SK-N-SH (cell line): Measurements from ENCODE around the gene ADIPOR2. TPM values are rescaled to one million over a fixed set of nuclear protein-coding genes. Genes with fewer than 3 reads are reported as not detected.

Experiments used
- CTCF ChIA-PET: fragments of 300-600, 350-600 bp; formaldehyde crosslinking; extraction: SDS; loops from one replicate; lab custom pipeline; 2021; lab: Yijun Ruan, JAX
- POLR2A ChIA-PET: fragments of 350-600 bp; sonication (Branson Sonifier 250); formaldehyde crosslinking; extraction: SDS; loops from one replicate; lab custom pipeline; 2020; ENCODE audit warnings: antibody characterized with exemption, inconsistent platforms; lab: Yijun Ruan, JAX
- DNase-seq: peaks from one replicate; pipeline ENCODE4 v3.0.0; 2012
- H2AFZ ChIP-seq: fragments of 200-600 bp; sonication (generic); 2 replicates; pipeline ENCODE4 v1.8.1; 2016; ENCODE audit warnings: antibody characterized with exemption, mild to moderate bottlenecking, low read depth
- H3F3A ChIP-seq: fragments of 200-600 bp; sonication (generic); replicated peaks from 2 replicates; pipeline ENCODE3; 2016; ENCODE audit warnings: antibody characterized with exemption, mild to moderate bottlenecking; ENCODE audit not compliant: insufficient read depth
- H3K27ac ChIP-seq, 2 experiments: fragments of 200-500 bp in 1 of 2; fragments of 200-600 bp in 1 of 2; sonication (Bioruptor generic) in 1 of 2; sonication (generic), shearing (Covaris generic) in 1 of 2; 2 replicates each; pipeline versions ENCODE4 v1.5.1 to v1.6.1; 2014 to 2016; ENCODE audit warnings: low read depth in 2 of 2, inconsistent platforms in 1 of 2, low read length in 1 of 2, mild to moderate bottlenecking in 1 of 2, mixed read lengths in 1 of 2
- H3K27me3 ChIP-seq: fragments of 200-600 bp; sonication (generic), shearing (Covaris generic); 2 replicates; pipeline ENCODE4 v1.6.1; 2016; ENCODE audit warnings: mixed run types; ENCODE audit not compliant: insufficient read depth
- H3K36me3 ChIP-seq, 2 experiments: fragments of 200-500 bp in 1 of 2; fragments of 200-600 bp in 1 of 2; sonication (Bioruptor generic) in 1 of 2; sonication (generic) in 1 of 2; replicated peaks in 1 of 2; 2 replicates each; pipeline versions ENCODE3 to v1.5.1; 2014 to 2016; ENCODE audit warnings: low read length in 1 of 2, mild to moderate bottlenecking in 1 of 2; ENCODE audit not compliant: insufficient read depth in 2 of 2, control insufficient read depth in 1 of 2
- H3K4me1 ChIP-seq, 2 experiments: fragments of 200-500 bp in 1 of 2; fragments of 200-600 bp in 1 of 2; sonication (Bioruptor generic) in 1 of 2; sonication (generic), shearing (Covaris generic) in 1 of 2; 2 replicates each; pipeline versions ENCODE4 v1.5.1 to v1.6.1; 2014 to 2016; ENCODE audit warnings: low read depth in 1 of 2, low read length in 1 of 2, mixed run types in 1 of 2; ENCODE audit not compliant: insufficient read depth in 2 of 2, control insufficient read depth in 1 of 2
- H3K4me2 ChIP-seq: fragments of 200-600 bp; sonication (generic), shearing (Covaris generic); 2 replicates; pipeline ENCODE4 v1.6.1; 2017; ENCODE audit warnings: mixed run types
- H3K4me3 ChIP-seq, 2 experiments: fragments of 200-500 bp in 1 of 2; fragments of 200-600 bp in 1 of 2; sonication (Bioruptor generic) in 1 of 2; sonication (generic), shearing (Covaris generic) in 1 of 2; 2 replicates each; pipeline versions ENCODE4 v1.5.1 to v1.8.1; 2014 to 2016; ENCODE audit warnings: low read depth in 2 of 2, inconsistent platforms in 1 of 2, low read length in 1 of 2, mild to moderate bottlenecking in 1 of 2, mixed read lengths in 1 of 2, moderate library complexity in 1 of 2
- H3K79me2 ChIP-seq: fragments of 200-600 bp; sonication (generic); 2 replicates; pipeline ENCODE4 v1.8.1; 2017; ENCODE audit warnings: mild to moderate bottlenecking; ENCODE audit not compliant: insufficient read depth
- H3K9ac ChIP-seq: fragments of 200-600 bp; sonication (generic); 2 replicates; pipeline ENCODE4 v1.6.1; 2017; ENCODE audit warnings: mixed run types
- H3K9me2 ChIP-seq: fragments of 200-600 bp; sonication (generic); 2 replicates; pipeline ENCODE4 v1.6.1; 2017; ENCODE audit warnings: mixed run types
- H3K9me3 ChIP-seq: fragments of 200-600 bp; sonication (generic); 2 replicates; pipeline ENCODE4 v1.6.1; 2017; ENCODE audit warnings: mixed run types, mild to moderate bottlenecking, moderate library complexity
- H4K20me1 ChIP-seq: fragments of 200-600 bp; sonication (generic); 2 replicates; pipeline ENCODE4 v1.6.1; 2017; ENCODE audit warnings: mild to moderate bottlenecking, mixed run types; ENCODE audit not compliant: insufficient read depth
- CHD2 ChIP-seq: fragments of 150-350 bp; IDR thresholded peaks from 2 replicates; pipeline ENCODE4 v1.6.1; 2018; ENCODE audit warnings: low read length; ENCODE audit not compliant: partially characterized antibody
- ELF1 ChIP-seq: IDR thresholded peaks from 2 replicates; pipeline ENCODE4 v1.4.0; 2012
- EP300 ChIP-seq, 2 experiments: IDR thresholded peaks; 2 replicates each; pipeline versions ENCODE4 v1.4.0 to v1.6.1; 2012; ENCODE audit warnings: borderline replicate concordance in 1 of 2, low read depth in 1 of 2, low read length in 1 of 2
- FOSL2 ChIP-seq: IDR thresholded peaks from 2 replicates; pipeline ENCODE4 v1.4.0; 2012; ENCODE audit warnings: low read depth, mild to moderate bottlenecking, moderate library complexity, borderline replicate concordance
- FOXJ3 ChIP-seq: sonication (generic); formaldehyde crosslinking; IDR thresholded peaks from 2 replicates; pipeline ENCODE4 v1.5.1; 2020; ENCODE audit warnings: mild to moderate bottlenecking, missing genetic modification reagents
- JUND ChIP-seq: IDR thresholded peaks from 2 replicates; pipeline ENCODE4 v1.4.0; 2012
- MEF2A ChIP-seq: IDR thresholded peaks from 2 replicates; pipeline ENCODE4 v1.4.0; 2012; ENCODE audit warnings: low read depth, borderline replicate concordance
- MXI1 ChIP-seq: IDR thresholded peaks from 2 replicates; pipeline ENCODE4 v1.6.1; 2012; ENCODE audit warnings: mild to moderate bottlenecking, low read depth, low read length, improper control_type of control experiment
- NRF1 ChIP-seq: IDR thresholded peaks from 2 replicates; pipeline ENCODE4 v1.6.1; 2012; ENCODE audit warnings: low read depth, mild to moderate bottlenecking, low read length
- RCOR1 ChIP-seq: fragments of 150-350 bp; IDR thresholded peaks from 2 replicates; pipeline ENCODE4 v1.6.1; 2017; ENCODE audit warnings: antibody characterized with exemption, low read length
- RFX5 ChIP-seq: IDR thresholded peaks from 2 replicates; pipeline ENCODE4 v1.6.1; 2012; ENCODE audit warnings: mild to moderate bottlenecking, improper control_type of control experiment, low read length
- SMC3 ChIP-seq: IDR thresholded peaks from 2 replicates; pipeline ENCODE4 v1.6.1; 2012; ENCODE audit warnings: low read depth, low read length, improper control_type of control experiment
- TAF1 ChIP-seq: IDR thresholded peaks from 2 replicates; pipeline ENCODE4 v1.6.1; 2012; ENCODE audit warnings: low read depth, mild to moderate bottlenecking, low read length, moderate library complexity, borderline replicate concordance
- TCF12 ChIP-seq: IDR thresholded peaks from 2 replicates; pipeline ENCODE4 v1.4.0; 2012
- TEAD4 ChIP-seq: IDR thresholded peaks from 2 replicates; pipeline ENCODE4 v1.4.0; 2012; ENCODE audit warnings: mild to moderate bottlenecking, borderline replicate concordance; ENCODE audit not compliant: insufficient read depth
- YY1 ChIP-seq: IDR thresholded peaks from 2 replicates; pipeline ENCODE4 v1.4.0; 2012; ENCODE audit warnings: low read depth, mild to moderate bottlenecking
- WGBS: methylation state at CpG from one replicate; pipeline ENCODE4 v1.1.6; 2017; ENCODE audit warnings: low lambda C conversion rate; 5-methylcytosine and 5-hydroxymethylcytosine counted together
- polyA plus RNA-seq, 3 experiments: library from polyadenylated mRNA; depleted of rRNA; stranded (reverse); fragments of >200 nt; gene quantifications; 2 replicates each; pipeline ENCODE4 v1.2.3, GENCODE V29; 2012
- TF ChIP-seq, protein P1 (sequence below): IDR thresholded peaks from 2 replicates; pipeline ENCODE4 v1.4.0; 2012; ENCODE audit warnings: low read depth, borderline replicate concordance
- TF ChIP-seq, protein P2 (sequence below): fragments of 150-350 bp; IDR thresholded peaks from 2 replicates; pipeline ENCODE4 v1.6.1; 2017; ENCODE audit warnings: antibody characterized with exemption, low read length, low read depth, borderline replicate concordance
- TF ChIP-seq, protein P3 (sequence below): fragments of 150-350 bp; IDR thresholded peaks from 2 replicates; pipeline ENCODE4 v1.6.1; 2016; ENCODE audit warnings: mild to moderate bottlenecking, low read depth, low read length
- TF ChIP-seq, protein P4 (sequence below): fragments of 200-600 bp; sonication (generic); IDR thresholded peaks from 2 replicates; pipeline ENCODE4 v1.6.1; 2017; ENCODE audit warnings: antibody characterized with exemption, mild to moderate bottlenecking, moderate library complexity

ADIPOR2 gene
- polyA plus RNA-seq, 1 of the 3 experiments (the other 2 are of a cell fraction) = 17.1 TPM

DNA sequence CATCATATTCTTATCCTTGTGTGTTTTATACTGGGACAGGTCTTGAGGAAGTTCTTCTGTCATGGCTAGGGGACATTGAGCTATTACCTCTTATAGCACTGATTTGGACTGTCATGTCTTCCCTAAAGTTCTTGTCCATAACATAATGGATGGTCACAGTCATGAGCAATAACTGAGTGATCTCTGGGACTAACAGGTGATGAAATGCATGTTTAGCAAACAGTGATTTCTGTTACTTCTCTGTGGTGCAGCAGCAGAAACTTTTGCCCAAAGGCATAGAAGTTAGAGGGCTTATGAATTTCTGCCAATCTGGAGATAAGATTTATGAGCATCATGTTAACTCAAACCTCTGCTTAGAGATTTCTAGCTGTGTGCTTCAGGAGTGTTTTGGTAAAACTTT is 5.9 kb downstream of the ADIPOR2 start:
- Histone ChIP-seq H3K27me3 (no peaks in the 10 kb centered on the region), H3K4me1 (no peaks in the 10 kb centered on the region; a peak in 2 of 4 replicates), H3K36me3 (peaks cover 5 to 21% of the 10 kb centered on the region in 2 experiments), H3K4me2 (no peak overlapping the region), H3K9me2 (no peaks in the 10 kb centered on the region), H3K27ac (no peak overlapping the region), H3F3A (peaks cover 5% of the 10 kb centered on the region), H3K9me3 (no peaks in the 10 kb centered on the region), H3K9ac (no peak overlapping the region), H2AFZ (no peak overlapping the region), H3K79me2 (peaks cover 95% of the 10 kb centered on the region), H3K4me3 (no peak overlapping the region), H4K20me1 (peaks cover 36% of the 10 kb centered on the region)
- no peak for DNase-seq
- TF ChIP-seq YY1 (no peak), NRF1 (no peak)
- ChIA-PET POLR2A (interaction anchor here (1.6 kb wide), 1 partner anchor 9 kb away, joined by 3 read pairs; no protein-coding TSS in a partner anchor), CTCF (interaction anchor here (1.2 to 3.9 kb wide), 6 partner anchors 43 to 243 kb away, joined by 3 to 25 read pairs (median 4); no protein-coding TSS in a partner anchor)

DNA sequence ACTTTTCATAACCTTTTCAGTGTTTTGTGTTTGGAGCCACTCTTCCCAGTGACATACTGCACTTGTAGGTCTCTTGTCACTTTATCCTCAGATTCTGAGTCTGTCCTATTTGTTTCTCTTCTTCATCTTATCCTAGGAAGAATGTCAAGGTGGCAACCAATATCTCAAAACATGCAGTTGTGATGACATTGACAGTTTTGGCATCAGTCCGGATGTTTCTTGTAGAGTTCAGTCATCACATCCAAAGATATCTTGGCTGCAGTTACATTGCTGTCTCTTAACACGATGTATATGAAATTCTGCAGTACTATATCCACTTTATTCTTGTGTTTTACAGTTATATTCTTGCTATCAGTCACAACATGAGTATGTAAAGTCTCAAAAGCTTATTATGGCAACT is 6.4 kb downstream of the ADIPOR2 start:
- Histone ChIP-seq H3K9me3 (no peaks in the 10 kb centered on the region), H3K9ac (no peak overlapping the region), H3K36me3 (peaks cover 5 to 21% of the 10 kb centered on the region in 2 experiments), H3K9me2 (no peaks in the 10 kb centered on the region), H3K79me2 (peaks cover 95% of the 10 kb centered on the region), H3K4me2 (no peak overlapping the region), H3K27me3 (no peaks in the 10 kb centered on the region), H2AFZ (no peak overlapping the region), H3K27ac (no peak overlapping the region), H3K4me1 (no peaks in the 10 kb centered on the region; a peak in 2 of 4 replicates), H3K4me3 (no peak overlapping the region), H4K20me1 (peaks cover 31% of the 10 kb centered on the region), H3F3A (peaks cover 5% of the 10 kb centered on the region)
- CTCF ChIA-PET = interaction anchor here (0.9 to 3.9 kb wide), 7 partner anchors 44 to 243 kb away, joined by 3 to 25 read pairs (median 5); no protein-coding TSS in a partner anchor
- DNase-seq = no peak
- 91% methylated on average over 2 of the region's 2 CpGs for WGBS
- no peak for TF ChIP-seq FOXJ3 (CRISPR knock-in tag)
- TF ChIP-seq TCF12 = no peak
- TF ChIP-seq, protein P1, sequence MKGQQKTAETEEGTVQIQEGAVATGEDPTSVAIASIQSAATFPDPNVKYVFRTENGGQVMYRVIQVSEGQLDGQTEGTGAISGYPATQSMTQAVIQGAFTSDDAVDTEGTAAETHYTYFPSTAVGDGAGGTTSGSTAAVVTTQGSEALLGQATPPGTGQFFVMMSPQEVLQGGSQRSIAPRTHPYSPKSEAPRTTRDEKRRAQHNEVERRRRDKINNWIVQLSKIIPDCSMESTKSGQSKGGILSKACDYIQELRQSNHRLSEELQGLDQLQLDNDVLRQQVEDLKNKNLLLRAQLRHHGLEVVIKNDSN = no peak
- TF ChIP-seq, protein P2, sequence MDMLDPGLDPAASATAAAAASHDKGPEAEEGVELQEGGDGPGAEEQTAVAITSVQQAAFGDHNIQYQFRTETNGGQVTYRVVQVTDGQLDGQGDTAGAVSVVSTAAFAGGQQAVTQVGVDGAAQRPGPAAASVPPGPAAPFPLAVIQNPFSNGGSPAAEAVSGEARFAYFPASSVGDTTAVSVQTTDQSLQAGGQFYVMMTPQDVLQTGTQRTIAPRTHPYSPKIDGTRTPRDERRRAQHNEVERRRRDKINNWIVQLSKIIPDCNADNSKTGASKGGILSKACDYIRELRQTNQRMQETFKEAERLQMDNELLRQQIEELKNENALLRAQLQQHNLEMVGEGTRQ = no peak
- TF ChIP-seq, protein P3, sequence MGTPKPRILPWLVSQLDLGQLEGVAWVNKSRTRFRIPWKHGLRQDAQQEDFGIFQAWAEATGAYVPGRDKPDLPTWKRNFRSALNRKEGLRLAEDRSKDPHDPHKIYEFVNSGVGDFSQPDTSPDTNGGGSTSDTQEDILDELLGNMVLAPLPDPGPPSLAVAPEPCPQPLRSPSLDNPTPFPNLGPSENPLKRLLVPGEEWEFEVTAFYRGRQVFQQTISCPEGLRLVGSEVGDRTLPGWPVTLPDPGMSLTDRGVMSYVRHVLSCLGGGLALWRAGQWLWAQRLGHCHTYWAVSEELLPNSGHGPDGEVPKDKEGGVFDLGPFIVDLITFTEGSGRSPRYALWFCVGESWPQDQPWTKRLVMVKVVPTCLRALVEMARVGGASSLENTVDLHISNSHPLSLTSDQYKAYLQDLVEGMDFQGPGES = no peak
- TF ChIP-seq YY1 = no peak
- TF ChIP-seq MEF2A = no peak
- no peak for TF ChIP-seq NRF1
- no peak for TF ChIP-seq TEAD4
- TF ChIP-seq EP300 (IDR thresholded peaks at IDR 0.05; ENCODE audit: borderline replicate concordance in 1 of 2, low read depth in 1 of 2, low read length in 1 of 2) = no peak
- TF ChIP-seq FOSL2 = no peak
- TF ChIP-seq, protein P4, sequence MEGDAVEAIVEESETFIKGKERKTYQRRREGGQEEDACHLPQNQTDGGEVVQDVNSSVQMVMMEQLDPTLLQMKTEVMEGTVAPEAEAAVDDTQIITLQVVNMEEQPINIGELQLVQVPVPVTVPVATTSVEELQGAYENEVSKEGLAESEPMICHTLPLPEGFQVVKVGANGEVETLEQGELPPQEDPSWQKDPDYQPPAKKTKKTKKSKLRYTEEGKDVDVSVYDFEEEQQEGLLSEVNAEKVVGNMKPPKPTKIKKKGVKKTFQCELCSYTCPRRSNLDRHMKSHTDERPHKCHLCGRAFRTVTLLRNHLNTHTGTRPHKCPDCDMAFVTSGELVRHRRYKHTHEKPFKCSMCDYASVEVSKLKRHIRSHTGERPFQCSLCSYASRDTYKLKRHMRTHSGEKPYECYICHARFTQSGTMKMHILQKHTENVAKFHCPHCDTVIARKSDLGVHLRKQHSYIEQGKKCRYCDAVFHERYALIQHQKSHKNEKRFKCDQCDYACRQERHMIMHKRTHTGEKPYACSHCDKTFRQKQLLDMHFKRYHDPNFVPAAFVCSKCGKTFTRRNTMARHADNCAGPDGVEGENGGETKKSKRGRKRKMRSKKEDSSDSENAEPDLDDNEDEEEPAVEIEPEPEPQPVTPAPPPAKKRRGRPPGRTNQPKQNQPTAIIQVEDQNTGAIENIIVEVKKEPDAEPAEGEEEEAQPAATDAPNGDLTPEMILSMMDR = no peak
- TF ChIP-seq TAF1 = no peak
- no peak for TF ChIP-seq RCOR1
- TF ChIP-seq MXI1 = no peak
- TF ChIP-seq SMC3 = no peak
- no peak for TF ChIP-seq RFX5
- TF ChIP-seq CHD2 = no peak
- no peak for TF ChIP-seq ELF1
- no peak for TF ChIP-seq JUND
- POLR2A ChIA-PET = interaction anchor here (1.6 kb wide), 1 partner anchor 9 kb away, joined by 3 read pairs; no protein-coding TSS in a partner anchor
